GM19099 (cell line): Measurements from ENCODE around the gene EYA2.

ENCODE experiments used
- POLR2A ChIP-seq: IDR thresholded peaks from 3 replicates; pipeline ENCODE4 v1.6.1; 2011; ENCODE audit warnings: low read depth; ENCODE audit not compliant: insufficient read length; ENCODE audit errors: extremely low read depth

The EYA2 gene

GRCh38 chr20:46955601-46956556, 61.2 kb downstream of the EYA2 start:
- TF ChIP-seq POLR2A = no peak

- TF ChIP-seq POLR2A = no peak
These were observed 64.5 kb downstream of the EYA2 start for GRCh38 chr20:46959081-46959692.

- TF ChIP-seq POLR2A = no peak
These were observed 65.2 kb downstream of the EYA2 start for GRCh38 chr20:46959821-46960220.

- TF ChIP-seq POLR2A = no peak
These were observed 65.9 kb downstream of the EYA2 start for GRCh38 chr20:46960536-46960935.

GRCh38 chr20:46962452-46963195, 68.0 kb downstream of the EYA2 start:
- TF ChIP-seq POLR2A = no peak

- no peak for TF ChIP-seq POLR2A
These were observed 68.5 kb downstream of the EYA2 start for GRCh38 chr20:46963196-46963529.

GRCh38 chr20:46963758-46964617, 69.3 kb downstream of the EYA2 start:
- no peak for TF ChIP-seq POLR2A

GRCh38 chr20:46964618-46965455, 70.2 kb downstream of the EYA2 start:
- TF ChIP-seq POLR2A = no peak

- no peak for TF ChIP-seq POLR2A
These were observed 70.8 kb downstream of the EYA2 start for GRCh38 chr20:46965477-46965876.

GRCh38 chr20:46967646-46968045, 73.0 kb downstream of the EYA2 start:
- TF ChIP-seq POLR2A = no peak

- no peak for TF ChIP-seq POLR2A
These were observed 76.4 kb downstream of the EYA2 start for GRCh38 chr20:46970937-46971630.

- TF ChIP-seq POLR2A = no peak
These were observed 79.1 kb downstream of the EYA2 start for GRCh38 chr20:46973766-46974165.
